Measurements from ENCODE around the gene PSMC3. TPM values are rescaled to one million over a fixed set of nuclear protein-coding genes. Genes with fewer than 3 reads are reported as not detected.

PSMC3 gene
- total RNA-seq, 1 experiment from 2014 or later, result 275 TPM

GRCh38 chr11:47415949-47416472, 10.2 kb downstream of the PSMC3 start:
- peaks cover 3% of the 10 kb centered on the region for H3F3A ChIP-seq (ENCODE audit: low read length, unreplicated experiment)
- H3K27me3 ChIP-seq (ENCODE audit: low read length), result no peaks in the 10 kb centered on the region
- peak overlapping the region; percentile 44 for H3K4me2 ChIP-seq (ENCODE audit: low read length)
- H4K20me1 ChIP-seq (ENCODE audit: low read length), result peaks cover 9% of the 10 kb centered on the region; the same call in 1 of the 2 replicates
- peak; percentile 89 for DNase-seq
- H3K9ac ChIP-seq (ENCODE audit: low read length), result no peak overlapping the region
- no peak for TF ChIP-seq EZH2 (IDR thresholded peaks at IDR 0.05; ENCODE audit: low read length, unreplicated experiment)
- no peak for TF ChIP-seq EZH2phosphoT487 (IDR thresholded peaks at IDR 0.05; ENCODE audit: borderline replicate concordance, low read length)
- no peak for TF ChIP-seq CTCF (conservative IDR thresholded peaks at IDR 0.05; ENCODE audit: low read depth, low read length)
- intact Hi-C loops (cut with micrococcal nuclease), result no loop called here
- no peaks in the 10 kb centered on the region for H3K9me3 ChIP-seq (ENCODE audit: low read length)
- H2AFZ ChIP-seq (ENCODE audit: low read length), result no peak overlapping the region
- no peak overlapping the region for H3K4me3 ChIP-seq (ENCODE audit: low read length)
- TSS peak; percentile 13 for BruUV-seq (replicated peaks)
- peaks cover 19% of the 10 kb centered on the region for H3K36me3 ChIP-seq (ENCODE audit: low read depth, low read length)
- ChIA-PET POLR2A (ENCODE audit: unreplicated experiment) (interaction anchor here (0.6 kb wide), 1 partner anchor 68 kb away, joined by 8 read pairs; no protein-coding TSS in a partner anchor), CTCF (interaction anchor here (0.5 kb wide), 1 partner anchor 210 kb away, joined by 3 read pairs; no protein-coding TSS in a partner anchor)
- no peaks in the 10 kb centered on the region for H3K9me2 ChIP-seq (replicated peaks; ENCODE audit: low read length)
- peaks cover 19% of the 10 kb centered on the region for H3K4me1 ChIP-seq (ENCODE audit: insufficient read depth, low read length)
- H3K79me2 ChIP-seq (ENCODE audit: low read length), result 0 out of 2 replicates have a peak, but pooled peaks cover 1% of the 10 kb centered on the region
- peak; percentile 87 for ATAC-seq
- H3K27ac ChIP-seq (ENCODE audit: low read length), result peak overlapping the region; percentile 46

GRCh38 chr11:47415091-47415854, 11.0 kb downstream of the PSMC3 start:
- ChIA-PET POLR2A (ENCODE audit: unreplicated experiment) (interaction anchor here (0.6 kb wide), 1 partner anchor 69 kb away, joined by 8 read pairs; no protein-coding TSS in a partner anchor), CTCF (interaction anchor here (0.5 kb wide), 1 partner anchor 211 kb away, joined by 3 read pairs; no protein-coding TSS in a partner anchor)
- peaks cover 8% of the 10 kb centered on the region for H3K79me2 ChIP-seq (ENCODE audit: low read length)
- peaks cover 13% of the 10 kb centered on the region for H3K36me3 ChIP-seq (ENCODE audit: low read depth, low read length)
- intact Hi-C loops (cut with micrococcal nuclease), result no loop called here
- ATAC-seq (no peak; the same call in 1 of the 2 replicates), DNase-seq (no peak)
- H3K9ac ChIP-seq (ENCODE audit: low read length), result no peak overlapping the region
- peak overlapping the region; percentile 44; the same call in 1 of the 2 replicates for H3K4me2 ChIP-seq (ENCODE audit: low read length)
- no peaks in the 10 kb centered on the region for H3K9me2 ChIP-seq (replicated peaks; ENCODE audit: low read length)
- H2AFZ ChIP-seq (ENCODE audit: low read length), result no peak overlapping the region
- peaks cover 9% of the 10 kb centered on the region; the same call in 1 of the 2 replicates for H4K20me1 ChIP-seq (ENCODE audit: low read length)
- H3K27me3 ChIP-seq (ENCODE audit: low read length), result no peaks in the 10 kb centered on the region
- peaks cover 20% of the 10 kb centered on the region for H3K4me1 ChIP-seq (ENCODE audit: insufficient read depth, low read length)
- no peak for TF ChIP-seq EZH2 (IDR thresholded peaks at IDR 0.05; ENCODE audit: low read length, unreplicated experiment)
- TF ChIP-seq EZH2phosphoT487 (IDR thresholded peaks at IDR 0.05; ENCODE audit: borderline replicate concordance, low read length), result no peak
- no peak for TF ChIP-seq CTCF (conservative IDR thresholded peaks at IDR 0.05; ENCODE audit: low read depth, low read length)
- no TSS peak for BruUV-seq (replicated peaks)
- peaks cover 3% of the 10 kb centered on the region for H3F3A ChIP-seq (ENCODE audit: low read length, unreplicated experiment)
- no peak overlapping the region for H3K4me3 ChIP-seq (ENCODE audit: low read length)
- H3K27ac ChIP-seq (ENCODE audit: low read length), result peak overlapping the region; percentile 46
- no peaks in the 10 kb centered on the region for H3K9me3 ChIP-seq (ENCODE audit: low read length)
